NB4 (cell line): ENCODE measurements around the gene C22orf39.

Source experiments
- DNase-seq: peaks from one replicate; pipeline ENCODE4 v3.0.0; 2010; ENCODE audit warnings: low read depth
- H3K4me3 ChIP-seq: one replicate; pipeline ENCODE4 v1.5.1; 2011; ENCODE audit warnings: mild to moderate bottlenecking, low read depth, low read length, moderate library complexity
- MAX ChIP-seq: IDR thresholded peaks from 2 replicates; pipeline ENCODE4 v1.6.1; 2011; ENCODE audit warnings: low read depth, low read length
- MYC ChIP-seq: IDR thresholded peaks from 2 replicates; pipeline ENCODE4 v1.6.1; 2011; ENCODE audit warnings: low read depth, low read length
- POLR2A ChIP-seq: IDR thresholded peaks from 2 replicates; pipeline ENCODE4 v1.6.1; 2011; ENCODE audit warnings: mild to moderate bottlenecking; ENCODE audit not compliant: insufficient read length; ENCODE audit errors: extremely low read depth
- TF ChIP-seq, protein P1 (sequence below): IDR thresholded peaks from one replicate; pipeline ENCODE4 v1.5.1; 2012; ENCODE audit warnings: low read depth, low read length

Gene C22orf39

GRCh38 chr22:19461506-19461905 is 14.0 kb upstream of the C22orf39 start:
- H3K4me3 ChIP-seq = no peak overlapping the region
- no peak for DNase-seq
- TF ChIP-seq MAX (no peak), POLR2A (no peak)

- H3K4me3 ChIP-seq = no peak overlapping the region
- no peak for DNase-seq
- TF ChIP-seq, protein P1, sequence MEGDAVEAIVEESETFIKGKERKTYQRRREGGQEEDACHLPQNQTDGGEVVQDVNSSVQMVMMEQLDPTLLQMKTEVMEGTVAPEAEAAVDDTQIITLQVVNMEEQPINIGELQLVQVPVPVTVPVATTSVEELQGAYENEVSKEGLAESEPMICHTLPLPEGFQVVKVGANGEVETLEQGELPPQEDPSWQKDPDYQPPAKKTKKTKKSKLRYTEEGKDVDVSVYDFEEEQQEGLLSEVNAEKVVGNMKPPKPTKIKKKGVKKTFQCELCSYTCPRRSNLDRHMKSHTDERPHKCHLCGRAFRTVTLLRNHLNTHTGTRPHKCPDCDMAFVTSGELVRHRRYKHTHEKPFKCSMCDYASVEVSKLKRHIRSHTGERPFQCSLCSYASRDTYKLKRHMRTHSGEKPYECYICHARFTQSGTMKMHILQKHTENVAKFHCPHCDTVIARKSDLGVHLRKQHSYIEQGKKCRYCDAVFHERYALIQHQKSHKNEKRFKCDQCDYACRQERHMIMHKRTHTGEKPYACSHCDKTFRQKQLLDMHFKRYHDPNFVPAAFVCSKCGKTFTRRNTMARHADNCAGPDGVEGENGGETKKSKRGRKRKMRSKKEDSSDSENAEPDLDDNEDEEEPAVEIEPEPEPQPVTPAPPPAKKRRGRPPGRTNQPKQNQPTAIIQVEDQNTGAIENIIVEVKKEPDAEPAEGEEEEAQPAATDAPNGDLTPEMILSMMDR = no peak
- TF ChIP-seq MYC (no peak), POLR2A (no peak), MAX (no peak)
Observed at GRCh38 chr22:19460036-19460435, 12.5 kb upstream of the C22orf39 start.

DNA sequence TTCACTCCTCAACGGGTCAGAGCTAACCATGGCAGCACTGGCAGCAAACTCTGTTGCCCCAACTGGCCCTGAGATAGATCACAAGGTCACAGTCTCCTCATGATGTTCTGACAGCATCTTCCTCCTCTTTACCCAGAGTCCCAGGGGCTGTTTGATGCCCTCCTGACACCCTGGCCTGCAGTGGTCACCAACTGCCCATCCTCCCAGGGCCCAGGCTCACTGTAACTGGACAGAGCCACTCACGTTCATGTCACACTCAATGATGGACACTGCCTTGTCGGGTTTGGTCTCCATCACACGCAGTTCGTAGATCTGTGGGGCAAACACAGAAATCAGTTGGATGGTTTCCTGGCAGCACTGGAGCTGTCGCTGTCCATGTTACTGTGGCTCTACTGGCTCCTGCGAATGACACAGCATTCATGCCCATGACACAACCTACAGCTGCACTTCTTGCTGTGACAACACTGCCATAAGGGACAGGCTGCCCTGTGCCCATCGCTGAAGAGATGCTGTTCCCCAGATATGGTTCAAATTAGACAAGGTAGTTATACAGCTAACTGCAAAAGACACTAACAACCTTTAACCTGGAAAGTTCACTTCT is 10.4 kb upstream of the C22orf39 start:
- TF ChIP-seq, protein P1 = no peak
- TF ChIP-seq MAX (no peak), POLR2A (no peak), MYC (no peak)
- DNase-seq = no peak
- no peak overlapping the region for H3K4me3 ChIP-seq

DNA sequence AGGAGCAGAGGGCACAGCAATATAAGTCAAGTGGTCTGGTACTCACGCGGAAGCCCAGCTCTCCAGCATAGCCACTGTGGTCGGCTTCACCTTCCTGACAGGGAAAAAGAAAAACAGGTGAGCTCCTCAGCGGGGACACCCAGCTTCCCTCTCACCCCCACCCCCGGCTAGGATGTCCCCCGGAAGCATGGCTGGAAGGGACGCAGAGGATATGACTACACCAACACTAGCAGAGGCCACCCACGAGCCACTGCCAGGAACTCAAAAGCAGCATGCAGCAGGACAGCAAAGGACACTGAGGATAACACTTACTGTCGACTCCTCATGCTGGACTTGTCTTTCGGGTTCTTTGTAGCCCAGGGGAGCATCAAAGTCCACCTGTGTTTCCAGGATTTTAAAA is 9.0 kb upstream of the C22orf39 start:
- TF ChIP-seq MYC (no peak), POLR2A (no peak), MAX (no peak)
- TF ChIP-seq, protein P1 = no peak
- H3K4me3 ChIP-seq = no peak overlapping the region
- DNase-seq = no peak

- no peak overlapping the region for H3K4me3 ChIP-seq
- DNase-seq = no peak
- TF ChIP-seq, protein P1 = no peak
- TF ChIP-seq POLR2A (no peak), MYC (no peak)
Observed at GRCh38 chr22:19455585-19456370, 8.3 kb upstream of the C22orf39 start.

- no peak overlapping the region for H3K4me3 ChIP-seq
- TF ChIP-seq, protein P1 = no peak
- no peak for TF ChIP-seq MYC
- TF ChIP-seq POLR2A = no peak
- TF ChIP-seq MAX = no peak
- DNase-seq = no peak
Observed at GRCh38 chr22:19455033-19455432, 7.5 kb upstream of the C22orf39 start.
